CD14-positive monocyte (primary cell): ENCODE measurements around the gene SKP2. TPM values are rescaled to one million over a fixed set of nuclear protein-coding genes. Genes with fewer than 3 reads are reported as not detected.

Experiments
- DNase-seq, 3 donors: peaks; one replicate each; pipeline ENCODE4 v3.0.0-alpha.2; 2011 to 2022
- H2AFZ ChIP-seq: 2 replicates; pipeline ENCODE4 v1.6.0; 2012; ENCODE audit warnings: mild to moderate bottlenecking, low read depth, low read length, inconsistent platforms; ENCODE audit not compliant: insufficient read depth, poor library complexity, severe bottlenecking
- H3K27ac ChIP-seq, 2 donors: 1 replicate in 1 of 2; 2 replicates in 1 of 2; pipeline ENCODE4 v1.5.1; 2012 to 2013; ENCODE audit warnings: low read length in 2 of 2, control low read depth in 1 of 2, inconsistent platforms in 1 of 2, low read depth in 1 of 2, mild to moderate bottlenecking in 1 of 2
- H3K27me3 ChIP-seq, 2 donors: one replicate each; pipeline versions ENCODE4 v1.6.0 to v1.6.1; 2011 to 2013; ENCODE audit warnings: low read length in 2 of 2; ENCODE audit not compliant: control insufficient read depth in 2 of 2, insufficient read depth in 2 of 2
- H3K36me3 ChIP-seq, 2 donors: replicated peaks in 1 of 2; 1 replicate in 1 of 2; 2 replicates in 1 of 2; pipeline versions ENCODE4 v1.5.1 to v1.6.1; 2012 to 2013; ENCODE audit warnings: low read length in 2 of 2, control low read depth in 1 of 2, inconsistent platforms in 1 of 2, mild to moderate bottlenecking in 1 of 2; ENCODE audit not compliant: insufficient read depth in 2 of 2, control insufficient read depth in 1 of 2
- H3K4me1 ChIP-seq, 2 donors: 1 replicate in 1 of 2; 2 replicates in 1 of 2; pipeline versions ENCODE4 v1.5.1 to v1.6.1; 2012 to 2013; ENCODE audit warnings: low read length in 2 of 2, control low read depth in 1 of 2, inconsistent platforms in 1 of 2, mild to moderate bottlenecking in 1 of 2, moderate library complexity in 1 of 2; ENCODE audit not compliant: insufficient read depth in 2 of 2, control insufficient read depth in 1 of 2
- H3K4me2 ChIP-seq: replicated peaks from 2 replicates; pipeline ENCODE3; 2012; ENCODE audit warnings: low read length, moderate library complexity, mild to moderate bottlenecking; ENCODE audit not compliant: poor library complexity, severe bottlenecking; ENCODE audit errors: extremely low read depth
- H3K4me3 ChIP-seq, 3 experiments: fragments of 200-600 bp in 1 of 3; sonication (generic) in 1 of 3; replicated peaks in 1 of 3; 1 replicate in 2 of 3; 2 replicates in 1 of 3; pipeline ENCODE4 v1.5.1; 2011 to 2013; ENCODE audit warnings: low read length in 3 of 3, mild to moderate bottlenecking in 3 of 3, control low read depth in 2 of 3, low read depth in 2 of 3, inconsistent platforms in 1 of 3, moderate library complexity in 1 of 3
- H3K79me2 ChIP-seq: 2 replicates; pipeline ENCODE4 v1.6.0; 2012; ENCODE audit warnings: mild to moderate bottlenecking, control low read depth, inconsistent platforms, low read length, moderate library complexity; ENCODE audit not compliant: insufficient read depth
- H3K9ac ChIP-seq: 2 replicates; pipeline ENCODE4 v1.6.0; 2017; ENCODE audit warnings: low read length, mild to moderate bottlenecking; ENCODE audit not compliant: insufficient read depth, poor library complexity, severe bottlenecking
- H3K9me3 ChIP-seq, 2 donors: replicated peaks in 1 of 2; 1 replicate in 1 of 2; 2 replicates in 1 of 2; pipeline versions ENCODE4 v1.5.1 to v1.6.1; 2012 to 2013; ENCODE audit warnings: low read length in 2 of 2, control low read depth in 1 of 2; ENCODE audit not compliant: control insufficient read depth in 1 of 2, insufficient read depth in 1 of 2
- H4K20me1 ChIP-seq: 2 replicates; pipeline ENCODE4 v1.6.0; 2012; ENCODE audit warnings: mild to moderate bottlenecking, low read length, control low read depth, moderate library complexity; ENCODE audit not compliant: insufficient read depth
- H3K27ac Mint-ChIP-seq, 7 donors: one replicate each; pipeline ENCODE4 v1.8.0; 2020; ENCODE audit warnings: mild to moderate bottlenecking in 7 of 7, mixed read lengths in 7 of 7, moderate library complexity in 6 of 7, inconsistent platforms in 2 of 7
- H3K27me3 Mint-ChIP-seq, 3 donors: one replicate each; pipeline ENCODE4 v1.8.0; 2021 to 2022; ENCODE audit warnings: low read depth in 3 of 3, mild to moderate bottlenecking in 3 of 3, mixed read lengths in 3 of 3, moderate library complexity in 3 of 3, inconsistent platforms in 1 of 3
- H3K36me3 Mint-ChIP-seq, 2 donors: one replicate each; pipeline ENCODE4 v1.8.0; 2020; ENCODE audit warnings: mixed read lengths in 2 of 2, inconsistent platforms in 1 of 2, mild to moderate bottlenecking in 1 of 2
- H3K4me1 Mint-ChIP-seq: one replicate; pipeline ENCODE4 v1.8.0; 2020; ENCODE audit warnings: mild to moderate bottlenecking, mixed read lengths
- H3K4me3 Mint-ChIP-seq, 2 donors: one replicate each; pipeline ENCODE4 v1.8.0; 2020; ENCODE audit warnings: mild to moderate bottlenecking in 2 of 2, mixed read lengths in 2 of 2, moderate library complexity in 1 of 2
- H3K9me3 Mint-ChIP-seq, 7 donors: one replicate each; pipeline ENCODE4 v1.8.0; 2020 to 2022; ENCODE audit warnings: mixed read lengths in 7 of 7, mild to moderate bottlenecking in 6 of 7, moderate library complexity in 6 of 7, inconsistent platforms in 2 of 7
- CTCF ChIP-seq: fragments of 200-600 bp; IDR thresholded peaks from one replicate; pipeline ENCODE4 v1.8.0; 2022; ENCODE audit warnings: antibody characterized with exemption, mild to moderate bottlenecking
- WGBS: methylation state at CpG from one replicate; pipeline ENCODE4 v1.1.5; 2013; ENCODE audit warnings: missing lambda C conversion rate; ENCODE audit not compliant: insufficient coverage; 5-methylcytosine and 5-hydroxymethylcytosine counted together
- intact Hi-C, 2 donors: fragments of 100-400 bp; cut with micrococcal nuclease; formaldehyde crosslinking; loops; one replicate each; pipeline versions ENCODE4 v1.15.0 to v1.15.1; 2023
- polyA plus RNA-seq, 3 donors: library from polyadenylated mRNA; depleted of rRNA in 1 of 3; unstranded in 2 of 3; stranded (reverse) in 1 of 3; fragments of 300-500 nt in 2 of 3; fragments of >200 nt in 1 of 3; fragmentation: Illumina TruSeq in 2 of 3; gene quantifications; 1 replicate in 2 of 3; 2 replicates in 1 of 3; pipeline ENCODE4 v1.2.3, GENCODE V29; 2012 to 2021

SKP2 gene
- polyA plus RNA-seq, 3 donors = 14.4 to 18.0 (median 15.5) TPM

- Histone ChIP-seq H2AFZ (no peak overlapping the region), H3K27me3 (no peaks in the 10 kb centered on the region), H4K20me1 (no peaks in the 10 kb centered on the region), H3K4me1 (no peaks in the 10 kb centered on the region), H3K4me2 (no peak overlapping the region), H3K9ac (no peak overlapping the region), H3K79me2 (no peaks in the 10 kb centered on the region), H3K9me3 (no peaks in the 10 kb centered on the region), H3K27ac (no peak overlapping the region), H3K4me3 (no peak overlapping the region), H3K36me3 (peaks cover 0 to 23% of the 10 kb centered on the region in 2 donors)
- TF ChIP-seq CTCF = no peak
- intact Hi-C loops = no loop called here
- peaks cover 8 to 20% of the 10 kb centered on the region in 2 donors for H3K36me3 Mint-ChIP-seq
- no peak overlapping the region for H3K4me3 Mint-ChIP-seq
- no peak for DNase-seq
- H3K27ac Mint-ChIP-seq = no peak overlapping the region
- H3K9me3 Mint-ChIP-seq = peaks cover 0 to 1% (median 0%) of the 10 kb centered on the region in 7 donors
- H3K4me1 Mint-ChIP-seq = no peaks in the 10 kb centered on the region
- H3K27me3 Mint-ChIP-seq = peaks cover 0 to 2% (median 0%) of the 10 kb centered on the region in 3 donors
These were observed 75.1 kb downstream of the SKP2 start for GRCh38 chr5:36227046-36227445.

- Histone ChIP-seq H3K4me2 (no peak overlapping the region), H3K27me3 (no peaks in the 10 kb centered on the region), H3K36me3 (peaks cover 0 to 23% of the 10 kb centered on the region in 2 donors), H3K4me3 (no peak overlapping the region), H2AFZ (no peak overlapping the region), H3K79me2 (no peaks in the 10 kb centered on the region), H3K9me3 (no peaks in the 10 kb centered on the region), H3K27ac (no peak overlapping the region), H3K4me1 (no peaks in the 10 kb centered on the region), H3K9ac (no peak overlapping the region), H4K20me1 (no peaks in the 10 kb centered on the region)
- DNase-seq = no peak
- Mint-ChIP-seq H3K27me3 (peaks cover 0 to 2% (median 0%) of the 10 kb centered on the region in 3 donors), H3K9me3 (peaks cover 0 to 1% (median 0%) of the 10 kb centered on the region in 7 donors), H3K27ac (no peak overlapping the region), H3K36me3 (peaks cover 8 to 22% of the 10 kb centered on the region in 2 donors), H3K4me3 (no peak overlapping the region), H3K4me1 (no peaks in the 10 kb centered on the region)
- intact Hi-C loops = no loop called here
- no peak for TF ChIP-seq CTCF
- WGBS = 100% methylated on average over 3 of the region's 7 CpGs
These were observed 76.6 kb downstream of the SKP2 start for GRCh38 chr5:36228505-36228904.
